ENCODE data around the gene LRG1. TPM values are rescaled to one million over a fixed set of nuclear protein-coding genes. Genes with fewer than 3 reads are reported as not detected.

The LRG1 gene
- total RNA-seq, 1 donor from 2014 or later = 0.40 TPM

DNA sequence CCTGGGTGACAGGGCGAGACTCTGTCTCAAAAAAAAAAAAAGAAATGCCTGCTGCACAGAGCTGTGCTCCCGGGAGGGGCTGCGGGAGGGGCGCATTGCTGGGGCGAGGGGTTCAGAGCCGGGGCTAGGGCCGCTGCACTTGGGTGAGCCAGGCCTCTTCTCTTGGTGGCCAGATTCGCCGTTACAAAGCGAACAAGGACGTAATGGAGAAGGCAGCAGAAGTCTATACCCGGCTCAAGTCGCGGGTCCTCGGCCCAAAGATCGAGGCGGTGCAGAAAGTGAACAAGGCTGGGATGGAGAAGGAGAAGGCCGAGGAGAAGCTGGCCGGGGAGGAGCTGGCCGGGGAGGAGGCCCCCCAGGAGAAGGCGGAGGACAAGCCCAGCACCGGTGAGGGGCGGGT, 40.5 kb downstream of the LRG1 start:
- intact Hi-C loops (cut with micrococcal nuclease) = no loop called here
- no peak overlapping the region for H3K27ac Mint-ChIP-seq
- no peaks in the 10 kb centered on the region for H3K9me3 Mint-ChIP-seq
- H3K4me1 Mint-ChIP-seq = no peaks in the 10 kb centered on the region
- H3K36me3 Mint-ChIP-seq (ENCODE audit: low read depth) = peaks cover 18% of the 10 kb centered on the region
- no peak for DNase-seq
- H3K27me3 Mint-ChIP-seq = no peaks in the 10 kb centered on the region
- H3K4me3 Mint-ChIP-seq = no peak overlapping the region

DNA sequence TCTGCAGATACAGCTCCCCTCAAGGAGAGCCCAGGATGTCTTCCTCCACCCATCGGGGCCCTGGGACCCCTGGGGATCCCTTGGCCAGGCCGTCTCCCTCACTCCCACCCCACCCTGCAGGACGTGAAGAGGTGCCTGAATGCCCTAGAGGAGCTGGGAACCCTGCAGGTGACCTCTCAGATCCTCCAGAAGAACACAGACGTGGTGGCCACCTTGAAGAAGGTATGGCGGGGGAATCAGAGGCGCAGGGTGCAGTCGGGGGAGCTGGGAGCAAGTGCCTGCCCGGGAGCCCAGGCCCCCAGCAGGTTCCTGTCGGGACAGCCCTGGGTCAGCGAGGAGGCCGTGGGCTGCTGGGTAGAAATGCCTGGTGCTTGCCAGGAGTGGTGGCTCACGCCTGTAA, 41.1 kb downstream of the LRG1 start:
- Mint-ChIP-seq H3K27me3 (no peaks in the 10 kb centered on the region), H3K4me1 (no peaks in the 10 kb centered on the region), H3K4me3 (no peak overlapping the region), H3K27ac (no peak overlapping the region), H3K9me3 (no peaks in the 10 kb centered on the region), H3K36me3 (ENCODE audit: low read depth) (peaks cover 18% of the 10 kb centered on the region)
- intact Hi-C loops (cut with micrococcal nuclease) = no loop called here
- DNase-seq = no peak

- no peak overlapping the region for H3K27ac Mint-ChIP-seq
- no peaks in the 10 kb centered on the region for H3K27me3 Mint-ChIP-seq
- peaks cover 18% of the 10 kb centered on the region for H3K36me3 Mint-ChIP-seq (ENCODE audit: low read depth)
- no peaks in the 10 kb centered on the region for H3K4me1 Mint-ChIP-seq
- H3K4me3 Mint-ChIP-seq = no peak overlapping the region
- intact Hi-C loops (cut with micrococcal nuclease) = no loop called here
- no peaks in the 10 kb centered on the region for H3K9me3 Mint-ChIP-seq
- DNase-seq = no peak
Measured at GRCh38 chr19:4497770-4498389, 42.0 kb downstream of the LRG1 start.

GRCh38 chr19:4496304-4496703, 43.5 kb downstream of the LRG1 start:
- intact Hi-C loops (cut with micrococcal nuclease) = no loop called here
- Mint-ChIP-seq H3K9me3 (no peaks in the 10 kb centered on the region), H3K4me1 (no peaks in the 10 kb centered on the region), H3K27me3 (no peaks in the 10 kb centered on the region), H3K36me3 (ENCODE audit: low read depth) (peaks cover 16% of the 10 kb centered on the region), H3K27ac (no peak overlapping the region), H3K4me3 (no peak overlapping the region)
- no peak for DNase-seq

GRCh38 chr19:4495471-4495870, 44.4 kb downstream of the LRG1 start:
- Mint-ChIP-seq H3K4me1 (no peaks in the 10 kb centered on the region), H3K36me3 (ENCODE audit: low read depth) (peaks cover 19% of the 10 kb centered on the region), H3K27me3 (no peaks in the 10 kb centered on the region), H3K27ac (no peak overlapping the region), H3K9me3 (no peaks in the 10 kb centered on the region), H3K4me3 (no peak overlapping the region)
- intact Hi-C loops (cut with micrococcal nuclease) = no loop called here
- DNase-seq = no peak

GRCh38 chr19:4494691-4495064, 45.2 kb downstream of the LRG1 start:
- H3K27ac Mint-ChIP-seq = peak overlapping the region; percentile 53
- H3K36me3 Mint-ChIP-seq (ENCODE audit: low read depth) = peaks cover 18% of the 10 kb centered on the region
- H3K27me3 Mint-ChIP-seq = no peaks in the 10 kb centered on the region
- no peaks in the 10 kb centered on the region for H3K9me3 Mint-ChIP-seq
- no peak for DNase-seq
- H3K4me1 Mint-ChIP-seq = no peaks in the 10 kb centered on the region
- intact Hi-C loops (cut with micrococcal nuclease) = no loop called here
- no peak overlapping the region for H3K4me3 Mint-ChIP-seq

DNA sequence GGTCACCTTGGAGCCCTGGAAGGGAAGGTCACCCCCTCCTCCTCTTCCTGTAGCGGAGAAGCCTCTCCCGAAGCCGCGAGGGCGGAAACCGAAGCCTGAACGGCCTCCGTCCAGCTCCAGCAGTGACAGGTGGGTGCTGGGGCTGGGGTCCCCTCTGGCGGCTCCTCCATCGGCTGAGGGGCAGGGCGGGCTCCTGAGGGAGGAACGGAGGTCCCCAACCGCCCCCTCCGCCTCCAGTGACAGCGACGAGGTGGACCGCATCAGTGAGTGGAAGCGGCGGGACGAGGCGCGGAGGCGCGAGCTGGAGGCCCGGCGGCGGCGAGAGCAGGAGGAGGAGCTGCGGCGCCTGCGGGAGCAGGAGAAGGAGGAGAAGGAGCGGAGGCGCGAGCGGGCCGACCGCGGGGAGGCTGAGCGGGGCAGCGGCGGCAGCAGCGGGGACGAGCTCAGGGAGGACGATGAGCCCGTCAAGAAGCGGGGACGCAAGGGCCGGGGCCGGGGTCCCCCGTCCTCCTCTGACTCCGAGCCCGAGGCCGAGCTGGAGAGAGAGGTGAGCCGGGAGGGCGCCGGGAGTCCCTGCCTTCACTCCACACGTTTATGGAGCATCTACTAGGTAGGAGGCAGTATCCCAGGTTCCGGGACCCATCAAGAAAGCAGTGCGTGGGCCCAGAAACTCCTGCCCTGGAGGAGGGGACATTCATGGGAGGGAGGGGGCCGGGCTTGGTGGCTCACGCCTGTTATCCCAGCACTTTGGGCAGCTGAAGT, 45.7 kb downstream of the LRG1 start:
- no peak for DNase-seq
- intact Hi-C loops (cut with micrococcal nuclease) = no loop called here
- Mint-ChIP-seq H3K27ac (no peak overlapping the region), H3K4me1 (no peaks in the 10 kb centered on the region), H3K9me3 (no peaks in the 10 kb centered on the region), H3K36me3 (ENCODE audit: low read depth) (peaks cover 17% of the 10 kb centered on the region), H3K27me3 (no peaks in the 10 kb centered on the region), H3K4me3 (no peak overlapping the region)

- Mint-ChIP-seq H3K36me3 (ENCODE audit: low read depth) (peaks cover 20% of the 10 kb centered on the region), H3K27ac (no peak overlapping the region), H3K4me3 (no peak overlapping the region), H3K9me3 (no peaks in the 10 kb centered on the region), H3K4me1 (no peaks in the 10 kb centered on the region), H3K27me3 (no peaks in the 10 kb centered on the region)
- intact Hi-C loops (cut with micrococcal nuclease) = no loop called here
- DNase-seq = no peak
Measured at GRCh38 chr19:4493104-4493928, 46.5 kb downstream of the LRG1 start.

DNA sequence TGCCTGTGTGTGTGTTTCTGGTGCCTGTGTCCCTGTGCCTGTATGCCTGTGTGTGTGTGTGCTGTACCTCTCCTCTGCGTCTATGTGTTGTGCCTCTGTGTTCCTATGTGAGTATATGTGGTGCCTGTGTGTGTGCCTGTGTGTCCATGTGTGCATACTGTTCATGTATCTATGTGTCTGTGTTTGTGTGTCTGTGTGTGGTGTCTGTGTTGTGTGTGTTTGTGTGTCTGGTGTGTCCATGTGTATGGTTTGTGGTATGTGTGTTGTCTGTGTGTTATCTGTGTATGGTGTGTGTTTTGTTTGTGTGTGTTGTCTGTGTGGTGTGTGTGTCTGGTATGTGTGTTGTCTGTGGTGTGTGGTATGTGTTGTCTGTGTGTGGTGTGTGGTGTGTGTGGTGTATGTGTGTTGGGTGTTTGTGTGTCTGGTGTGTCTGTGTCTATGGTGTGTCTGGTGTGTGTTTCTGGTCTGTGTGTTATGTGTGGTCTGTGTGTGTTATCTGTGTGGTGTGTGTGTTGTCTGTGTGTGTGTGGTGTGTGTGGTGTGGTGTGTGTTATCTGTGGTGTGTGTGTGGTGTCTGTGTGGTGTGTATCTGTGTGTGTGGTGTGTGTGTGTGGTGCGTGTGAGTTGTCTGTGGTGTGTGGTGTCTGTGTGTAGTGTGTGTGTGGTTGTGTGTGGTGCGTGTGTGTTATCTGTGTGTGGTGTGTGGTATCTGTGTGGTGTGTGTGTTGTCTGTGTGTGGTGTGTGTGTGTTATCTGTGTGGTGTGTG, 47.3 kb downstream of the LRG1 start:
- Mint-ChIP-seq H3K9me3 (no peaks in the 10 kb centered on the region), H3K4me3 (no peak overlapping the region), H3K27ac (no peak overlapping the region), H3K27me3 (no peaks in the 10 kb centered on the region), H3K36me3 (ENCODE audit: low read depth) (peaks cover 21% of the 10 kb centered on the region), H3K4me1 (no peaks in the 10 kb centered on the region)
- intact Hi-C loops (cut with micrococcal nuclease) = no loop called here
- DNase-seq = no peak

- H3K27ac Mint-ChIP-seq = no peak overlapping the region
- no peaks in the 10 kb centered on the region for H3K4me1 Mint-ChIP-seq
- H3K36me3 Mint-ChIP-seq (ENCODE audit: low read depth) = peaks cover 27% of the 10 kb centered on the region
- no peak for DNase-seq
- no peaks in the 10 kb centered on the region for H3K9me3 Mint-ChIP-seq
- no peak overlapping the region for H3K4me3 Mint-ChIP-seq
- no peaks in the 10 kb centered on the region for H3K27me3 Mint-ChIP-seq
- intact Hi-C loops (cut with micrococcal nuclease) = no loop called here
Measured at GRCh38 chr19:4491446-4491845, 48.4 kb downstream of the LRG1 start.

DNA sequence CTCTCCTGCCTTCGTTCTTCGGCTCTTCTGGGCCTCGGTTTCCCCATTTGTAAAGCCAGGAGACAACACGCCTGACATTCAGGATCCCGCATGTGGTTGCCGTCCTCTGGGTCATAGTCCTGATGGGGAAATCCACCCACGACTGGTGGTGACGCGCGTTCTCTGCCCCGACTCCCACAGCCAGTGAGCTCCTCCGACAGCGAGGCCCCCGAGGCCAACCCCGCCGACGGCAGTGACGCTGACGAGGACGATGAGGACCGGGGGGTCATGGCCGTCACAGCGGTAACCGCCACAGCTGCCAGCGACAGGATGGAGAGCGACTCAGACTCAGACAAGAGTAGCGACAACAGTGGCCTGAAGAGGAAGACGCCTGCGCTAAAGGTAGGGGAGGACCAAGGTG, 51.3 kb downstream of the LRG1 start:
- H3K36me3 Mint-ChIP-seq (ENCODE audit: low read depth) = peaks cover 27% of the 10 kb centered on the region
- no peaks in the 10 kb centered on the region for H3K9me3 Mint-ChIP-seq
- no peak overlapping the region for H3K27ac Mint-ChIP-seq
- intact Hi-C loops (cut with micrococcal nuclease) = no loop called here
- H3K27me3 Mint-ChIP-seq = no peaks in the 10 kb centered on the region
- H3K4me1 Mint-ChIP-seq = peaks cover 2% of the 10 kb centered on the region
- no peak for DNase-seq
- H3K4me3 Mint-ChIP-seq = no peak overlapping the region

DNA sequence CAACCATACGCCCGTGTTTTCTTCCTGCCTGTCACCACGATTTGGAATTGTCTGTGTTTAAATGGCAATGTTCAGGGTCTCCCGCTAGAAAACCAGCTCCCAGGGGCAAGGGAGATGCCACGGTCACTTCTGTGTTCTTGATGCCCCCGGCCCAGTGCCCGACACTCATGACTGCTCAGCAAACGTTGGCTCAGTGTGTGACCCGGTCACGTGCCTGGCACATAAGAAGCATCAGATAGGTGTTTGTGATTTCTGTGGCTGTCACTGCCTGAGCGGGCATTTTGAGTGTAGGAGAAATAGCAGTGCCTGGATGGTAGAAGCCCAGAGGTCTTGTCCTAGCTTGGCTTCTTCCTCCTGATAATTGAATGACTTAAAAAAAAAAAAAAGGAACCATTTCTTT, 52.3 kb downstream of the LRG1 start:
- no peaks in the 10 kb centered on the region for H3K27me3 Mint-ChIP-seq
- no peaks in the 10 kb centered on the region for H3K9me3 Mint-ChIP-seq
- peaks cover 2% of the 10 kb centered on the region for H3K4me1 Mint-ChIP-seq
- intact Hi-C loops (cut with micrococcal nuclease) = no loop called here
- no peak overlapping the region for H3K27ac Mint-ChIP-seq
- no peak for DNase-seq
- no peak overlapping the region for H3K4me3 Mint-ChIP-seq
- H3K36me3 Mint-ChIP-seq (ENCODE audit: low read depth) = peaks cover 29% of the 10 kb centered on the region
